Kidney tubule cell (primary cell): ENCODE data around the gene GNAS-AS1.
"Not testable (repeated sequence)": the region's sequence is repeated elsewhere in the genome, so short reads cannot be mapped to it uniquely, and the experiment has no call there.

Source experiments
- DNase-seq: peaks from one replicate; pipeline ENCODE4 v3.0.0-alpha.2; 2018; ENCODE audit warnings: low spot score

The GNAS-AS1 gene

GRCh38 chr20:58835231-58835630, 15.5 kb downstream of the GNAS-AS1 start:
- DNase-seq, result no peak

DNA sequence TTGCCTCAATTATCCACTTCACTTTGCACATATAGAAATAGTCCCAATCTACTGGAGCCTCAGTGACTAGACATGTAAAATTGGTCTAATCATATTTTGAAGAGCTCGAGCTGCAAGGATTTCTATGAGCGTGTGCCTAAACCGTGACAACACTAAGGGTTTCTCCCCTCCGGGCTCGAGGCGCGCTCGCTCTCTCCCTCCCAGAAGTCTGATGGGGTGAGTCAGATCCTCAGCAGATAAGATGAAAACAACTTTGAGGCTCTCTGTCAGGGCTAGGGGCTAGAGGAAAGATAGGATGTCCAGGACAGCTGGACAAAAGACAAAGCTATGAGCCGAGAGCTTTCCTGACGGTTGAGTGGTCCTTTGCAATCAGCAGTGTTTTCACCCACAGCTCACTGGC, 16.8 kb downstream of the GNAS-AS1 start:
- DNase-seq, result no peak

DNA sequence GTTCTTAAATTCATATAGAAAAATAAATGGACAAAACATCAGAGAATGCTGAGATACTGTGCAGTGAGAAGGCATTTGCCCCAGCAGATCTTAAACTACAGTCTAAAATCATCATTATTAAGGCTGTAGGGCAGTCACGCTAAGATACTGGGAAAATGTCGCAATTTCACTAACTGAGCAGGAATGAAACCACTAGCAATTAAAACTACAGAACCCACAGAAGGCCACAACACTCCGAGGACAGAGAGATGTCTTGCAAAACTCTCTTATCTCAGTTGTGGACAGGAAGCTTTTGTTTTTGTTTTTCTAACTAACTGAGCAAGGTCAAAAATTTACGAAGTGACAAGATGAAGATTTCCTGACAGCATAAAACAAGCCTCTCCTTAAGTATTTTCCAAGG, 18.2 kb downstream of the GNAS-AS1 start:
- no peak for DNase-seq

DNA sequence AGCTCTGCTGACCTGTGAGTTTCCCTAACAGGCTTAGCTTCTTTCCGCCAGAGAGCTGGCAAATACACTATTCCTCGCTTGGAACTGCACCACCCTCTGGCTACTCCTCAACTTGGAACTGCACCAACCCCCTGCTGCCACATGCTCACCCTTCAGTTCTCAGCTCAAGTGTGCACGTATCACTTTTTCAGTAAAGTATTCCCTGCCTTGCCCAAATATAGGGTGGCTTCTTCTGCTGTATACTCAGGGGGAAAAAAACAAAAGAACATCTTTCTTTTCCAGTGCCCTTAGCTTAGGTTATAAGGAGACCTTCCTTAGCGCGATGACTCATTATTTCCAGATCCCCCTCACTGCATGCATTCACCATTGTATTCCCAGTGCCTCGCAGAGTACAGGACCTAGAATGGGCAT, 21.2 kb downstream of the GNAS-AS1 start:
- DNase-seq, result no peak

DNA sequence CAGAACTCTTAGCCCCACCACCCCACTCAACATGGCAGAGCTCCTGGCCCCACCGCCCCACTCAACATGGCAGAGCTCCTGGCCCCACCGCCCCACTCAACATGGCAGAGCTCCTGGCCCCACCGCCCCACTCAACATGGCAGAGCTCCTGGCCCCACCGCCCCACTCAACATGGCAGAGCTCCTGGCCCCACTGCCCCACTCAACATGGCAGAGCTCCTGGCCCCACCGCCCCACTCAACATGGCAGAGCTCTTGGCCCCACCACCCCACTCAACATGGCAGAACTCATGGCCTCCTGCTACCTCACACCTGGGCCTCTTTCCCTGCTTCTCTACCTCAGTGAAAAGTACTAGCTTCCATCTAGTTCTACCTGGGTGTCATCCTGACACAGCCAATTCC, 21.9 kb downstream of the GNAS-AS1 start:
- DNase-seq, result not testable (repeated sequence)

DNA sequence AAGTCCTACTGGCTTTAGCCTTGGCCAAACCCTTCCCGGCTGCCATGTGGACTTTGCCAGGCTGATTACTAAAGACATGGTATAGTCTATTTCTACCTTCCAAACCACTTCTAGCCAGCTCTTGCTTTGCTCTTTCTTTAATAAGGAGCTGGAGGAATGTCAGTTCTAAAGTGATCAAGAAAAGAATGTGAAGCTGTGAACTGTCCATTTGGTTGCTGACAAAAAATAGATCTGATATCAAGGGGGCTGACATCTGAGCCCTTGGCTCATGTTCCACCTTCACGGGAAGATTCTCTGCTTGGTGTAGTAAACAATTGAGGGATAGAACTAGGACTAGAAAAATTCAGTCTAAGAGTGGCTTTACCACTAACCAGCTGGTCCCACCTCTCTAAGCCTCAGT, 22.6 kb downstream of the GNAS-AS1 start:
- DNase-seq, result no peak

DNA sequence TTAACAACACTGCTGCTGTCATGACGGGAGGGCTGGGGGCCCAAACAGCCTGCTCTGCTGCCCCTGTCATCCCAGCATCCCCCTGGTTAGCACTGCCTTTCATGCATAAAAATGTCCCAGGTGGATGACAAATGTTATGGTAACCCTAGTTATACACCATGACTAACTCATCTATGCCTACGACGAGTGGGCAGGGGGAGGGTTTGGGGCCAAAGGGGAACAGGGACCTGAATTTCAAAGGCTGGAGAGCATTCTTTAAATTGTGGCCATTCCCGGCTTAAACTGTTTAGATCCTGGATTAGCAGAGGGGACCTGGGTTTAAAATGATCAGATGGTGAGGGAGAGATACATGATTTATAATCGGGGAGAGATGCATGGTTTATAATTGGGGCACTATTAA, 24.4 kb downstream of the GNAS-AS1 start:
- DNase-seq, result no peak

GRCh38 chr20:58825450-58825849, 25.3 kb downstream of the GNAS-AS1 start:
- DNase-seq, result no peak

DNA sequence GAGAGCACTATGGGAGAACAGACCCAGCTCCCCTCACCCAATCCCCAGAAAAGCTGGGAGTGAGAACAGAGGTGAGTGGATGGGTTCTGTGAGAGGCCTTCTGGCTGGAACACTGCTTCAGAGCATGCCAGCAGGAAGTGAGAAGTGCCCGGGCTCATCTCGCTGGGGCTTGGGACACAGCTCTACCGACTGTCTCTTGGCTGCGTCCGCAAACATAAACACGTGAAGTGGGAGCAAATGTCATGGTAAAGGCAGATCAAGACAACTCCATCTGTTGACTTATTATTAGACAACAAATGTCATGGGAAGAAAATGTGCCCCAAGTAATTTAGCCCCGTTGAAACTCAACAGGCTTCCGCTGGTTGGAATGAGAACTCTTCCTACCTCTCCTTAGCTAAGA, 25.9 kb downstream of the GNAS-AS1 start:
- no peak for DNase-seq

GRCh38 chr20:58822748-58823730, 27.7 kb downstream of the GNAS-AS1 start:
- DNase-seq, result no peak

DNA sequence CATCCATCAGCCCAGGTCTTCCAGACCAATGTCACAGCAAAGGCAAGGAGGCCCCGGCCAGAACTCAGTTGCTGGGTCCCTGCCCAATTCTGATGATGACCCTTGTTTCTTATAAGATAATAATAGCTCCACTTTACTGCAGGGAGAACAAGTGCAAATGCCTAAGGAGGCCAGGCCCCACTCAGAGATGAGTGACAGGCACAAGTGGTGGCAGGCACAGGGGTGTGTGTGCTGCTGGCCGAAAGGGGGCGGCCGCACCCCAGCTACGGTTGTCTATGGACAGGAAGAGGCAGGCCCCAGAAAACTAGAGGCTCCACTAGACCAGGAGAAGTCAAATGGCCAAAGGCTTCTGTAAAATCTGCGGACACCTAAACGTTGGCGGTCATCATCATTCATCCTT, 28.6 kb downstream of the GNAS-AS1 start:
- DNase-seq, result no peak

GRCh38 chr20:58820515-58820914, 30.2 kb downstream of the GNAS-AS1 start:
- not testable (repeated sequence) for DNase-seq

DNA sequence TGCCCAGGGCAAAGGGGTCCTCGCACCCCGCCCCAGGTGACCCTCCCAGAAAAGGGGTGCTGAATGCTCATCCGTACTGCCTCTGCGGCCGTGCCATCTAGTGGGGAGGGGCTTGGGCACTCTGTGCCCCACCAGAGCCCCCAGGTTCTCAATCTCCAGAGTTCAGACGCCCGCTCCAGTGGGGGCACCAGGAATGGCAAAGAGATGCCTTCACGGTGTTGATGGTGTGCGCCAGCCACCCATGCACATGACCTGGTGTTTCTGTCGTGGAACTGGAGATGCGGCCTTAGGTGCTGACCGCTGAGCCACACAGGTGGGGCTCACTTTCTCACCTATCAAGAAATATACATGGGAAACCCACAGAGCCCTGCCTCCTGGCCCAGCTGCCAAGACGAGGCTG, 30.8 kb downstream of the GNAS-AS1 start:
- DNase-seq, result no peak

- peak; percentile 67 for DNase-seq
Measured at GRCh38 chr20:58818586-58819285, 32.0 kb downstream of the GNAS-AS1 start.

- DNase-seq, result no peak
Measured at GRCh38 chr20:58817748-58818147, 33.0 kb downstream of the GNAS-AS1 start.

- no peak for DNase-seq
Measured at GRCh38 chr20:58816957-58817651, 33.6 kb downstream of the GNAS-AS1 start.

GRCh38 chr20:58816051-58816450, 34.7 kb downstream of the GNAS-AS1 start:
- no peak for DNase-seq

- no peak for DNase-seq
Measured at GRCh38 chr20:58815448-58815847, 35.3 kb downstream of the GNAS-AS1 start.

DNA sequence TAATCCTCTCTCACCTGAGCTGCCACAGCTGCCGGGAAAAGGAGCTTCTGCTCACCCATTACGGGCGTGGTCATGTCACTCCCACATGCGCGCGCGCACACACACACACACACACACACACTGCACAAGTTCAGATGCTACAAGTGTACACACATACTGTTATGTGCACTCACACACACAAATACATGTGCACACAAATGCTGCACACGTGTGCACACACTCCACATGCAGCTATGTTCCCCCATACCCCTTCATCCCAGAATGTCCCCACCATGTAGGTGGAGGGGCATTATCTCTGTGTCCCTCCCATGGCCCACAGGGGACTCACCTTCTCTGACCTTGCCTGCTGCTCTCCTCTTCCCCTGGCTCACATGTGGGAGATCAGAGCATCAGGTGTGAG, 37.3 kb downstream of the GNAS-AS1 start:
- no peak for DNase-seq

GRCh38 chr20:58811334-58811733, 39.4 kb downstream of the GNAS-AS1 start:
- DNase-seq, result no peak

DNA sequence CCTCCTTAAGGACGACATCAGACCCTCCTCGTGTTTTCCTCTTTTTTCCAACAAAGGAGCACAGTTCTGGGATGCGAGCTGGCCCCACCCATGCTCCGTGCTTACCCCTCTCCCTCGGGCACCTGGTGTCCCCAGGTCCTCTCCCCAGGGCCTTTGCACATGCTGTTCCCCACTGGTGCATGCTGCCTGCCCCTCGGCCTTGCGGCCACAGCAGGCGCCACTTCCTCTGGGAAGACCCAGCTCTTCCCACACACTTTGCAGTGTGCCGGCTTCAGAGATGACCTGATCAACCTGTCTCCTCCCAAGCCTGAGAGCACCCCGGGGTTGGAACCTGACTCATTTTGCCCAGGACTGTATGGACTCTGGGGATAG, 39.8 kb downstream of the GNAS-AS1 start:
- DNase-seq, result no peak

DNA sequence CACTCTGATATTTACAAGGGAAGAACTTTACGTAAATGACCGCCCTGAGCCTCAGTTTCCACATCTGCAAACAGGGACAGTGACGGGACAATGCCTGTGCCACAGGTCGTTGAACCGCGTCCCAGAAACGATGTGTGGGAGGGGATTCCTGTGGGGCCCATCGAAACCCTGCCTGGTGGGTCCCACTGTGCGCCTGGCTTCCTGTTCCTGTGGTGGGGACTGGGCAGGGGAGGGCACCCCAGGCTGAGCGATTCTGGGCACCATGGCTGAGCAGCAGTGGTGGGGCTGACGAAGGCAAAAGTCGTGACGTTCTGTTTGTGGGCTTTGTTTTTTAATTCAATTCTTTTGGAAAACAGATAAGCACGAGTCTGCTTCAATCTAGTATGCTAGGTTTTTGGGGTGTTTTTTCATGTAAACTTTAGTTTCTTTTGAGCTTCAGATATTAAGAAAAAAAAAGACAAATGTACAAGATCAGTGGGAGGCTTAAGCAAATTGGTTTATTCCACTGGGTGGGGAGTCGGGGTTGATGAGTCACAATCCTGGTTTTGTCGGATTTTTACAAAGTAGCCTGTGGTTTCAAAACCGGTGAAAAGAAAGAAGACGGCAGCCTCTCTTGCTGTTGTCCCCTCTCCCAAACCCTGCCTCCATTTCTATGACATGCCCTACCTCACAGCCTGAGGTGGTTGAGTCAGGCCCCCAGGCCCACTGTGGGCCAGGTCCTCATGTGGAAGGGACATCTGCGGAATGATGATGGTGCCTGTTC, 40.4 kb downstream of the GNAS-AS1 start:
- DNase-seq, result no peak
